ENCODE results near the gene VPS4A. TPM values are rescaled to one million over a fixed set of nuclear protein-coding genes. Genes with fewer than 3 reads are reported as not detected.

The VPS4A gene
- total RNA-seq, 1 experiment from 2014 or later, result 42.2 TPM

- ATAC-seq, result no peak
- BruUV-seq (replicated peaks), result no TSS peak
- Histone ChIP-seq H3K4me2 (ENCODE audit: low read length) (no peak overlapping the region), H3K4me3 (replicated peaks in 1 of 2; ENCODE audit: low read depth in 1 of 2, low read length in 2 of 2) (no peak overlapping the region), H3K4me1 (ENCODE audit: control insufficient read depth in 1 of 2, insufficient read depth in 2 of 2, low read length in 2 of 2) (no peaks in the 10 kb centered on the region), H3K27me3 (ENCODE audit: insufficient read depth, low read length) (no peaks in the 10 kb centered on the region), H3K9ac (ENCODE audit: low read length) (no peak overlapping the region), H4K20me1 (ENCODE audit: insufficient read depth) (no peaks in the 10 kb centered on the region), H3K27ac (ENCODE audit: low read depth, low read length) (no peak overlapping the region), H3K9me2 (ENCODE audit: insufficient read depth) (no peaks in the 10 kb centered on the region), H2AFZ (ENCODE audit: low read depth, low read length, poor library complexity, severe bottlenecking) (no peak overlapping the region), H3K9me3 (ENCODE audit: control insufficient read depth in 1 of 2, insufficient read depth in 1 of 2, low read depth in 1 of 2, low read length in 2 of 2) (no peaks in the 10 kb centered on the region), H3K36me3 (ENCODE audit: control insufficient read depth in 1 of 2, insufficient read depth in 2 of 2, low read length in 2 of 2) (peaks cover 0 to 4% of the 10 kb centered on the region in 2 experiments; a peak in 2 of 4 replicates), H3K79me2 (ENCODE audit: insufficient read depth, low read length) (no peaks in the 10 kb centered on the region)
- POLR2A ChIA-PET, result no interaction called here
- intact Hi-C loops (cut with micrococcal nuclease), result loop anchor here (10.0 kb wide), 1 partner anchor 76 kb away; no protein-coding TSS in a partner anchor
- CTCF ChIA-PET, result no interaction called here
- no peak for DNase-seq (ENCODE audit: low read depth, low spot score)
- TF ChIP-seq ZBTB33 (IDR thresholded peaks at IDR 0.05; ENCODE audit: extremely low read depth, insufficient replicate concordance, low read length), result no peak
- TF ChIP-seq POLR2A (IDR thresholded peaks at IDR 0.05; ENCODE audit: borderline replicate concordance, extremely low read depth, insufficient read depth, insufficient read length), result no peak
- no peak for TF ChIP-seq ZFX (IDR thresholded peaks at IDR 0.05)
- TF ChIP-seq CBX3 (IDR thresholded peaks at IDR 0.05; ENCODE audit: low read depth), result no peak
- TF ChIP-seq FOSL1 (IDR thresholded peaks at IDR 0.05; ENCODE audit: low read depth), result no peak
- TF ChIP-seq CTCF (IDR thresholded peaks at IDR 0.05 in 2 of 3, conservative IDR thresholded peaks at IDR 0.05 in 1 of 3; ENCODE audit: borderline replicate concordance in 1 of 3, insufficient read depth in 1 of 3, low read depth in 2 of 3, low read length in 2 of 3), result no peak
- no peak for TF ChIP-seq ATF3 (IDR thresholded peaks at IDR 0.05)
- no peak for TF ChIP-seq CEBPB (IDR thresholded peaks at IDR 0.05; ENCODE audit: low read depth)
- TF ChIP-seq ELF1 (IDR thresholded peaks at IDR 0.05; ENCODE audit: borderline replicate concordance, low read depth), result no peak
- no peak for TF ChIP-seq MAX (IDR thresholded peaks at IDR 0.05)
- no peak for TF ChIP-seq YY1 (IDR thresholded peaks at IDR 0.05; ENCODE audit: extremely low read depth, insufficient replicate concordance, low read depth, low read length)
- no peak for TF ChIP-seq ZNF274 (IDR thresholded peaks at IDR 0.05; ENCODE audit: low read depth, low read length)
- TF ChIP-seq SIN3A (IDR thresholded peaks at IDR 0.05; ENCODE audit: low read depth), result no peak
- no peak for TF ChIP-seq POLR2AphosphoS5 (IDR thresholded peaks at IDR 0.05; ENCODE audit: low read depth, low read length)
- no peak for TF ChIP-seq JUND (IDR thresholded peaks at IDR 0.05)
- RAD21 ChIA-PET (ENCODE audit: low non-redundant PET in 1 of 2, low total read pairs in 2 of 2, uncharacterized antibody in 2 of 2, unreplicated experiment in 2 of 2), result interaction anchor here in 1 of 2 experiments (0.5 kb wide), 1 partner anchor 14 kb away, joined by 3 read pairs; no protein-coding TSS in a partner anchor
These were observed 40.3 kb upstream of the VPS4A start for GRCh38 chr16:69270831-69271230.

Data from HCT116 (cell line).